WTC11 (cell line): ENCODE results near the gene ACKR3.

Experiments
- CBFB ChIP-seq: sonication (generic); formaldehyde crosslinking; IDR thresholded peaks from 2 replicates; pipeline ENCODE4 v1.8.1; 2022; ENCODE audit warnings: mild to moderate bottlenecking, low read depth, missing genetic modification reagents
- CREM ChIP-seq: sonication (generic); formaldehyde crosslinking; IDR thresholded peaks from 2 replicates; pipeline ENCODE4 v1.8.1; 2022; ENCODE audit warnings: mild to moderate bottlenecking, missing genetic modification reagents, moderate library complexity
- FOXK1 ChIP-seq: sonication (generic); formaldehyde crosslinking; IDR thresholded peaks from 2 replicates; pipeline ENCODE4 v1.8.0; 2022; ENCODE audit warnings: mild to moderate bottlenecking, moderate library complexity, missing genetic modification reagents
- GABPB1 ChIP-seq: sonication (generic); formaldehyde crosslinking; IDR thresholded peaks from 2 replicates; pipeline ENCODE4 v1.8.1; 2023; ENCODE audit warnings: mild to moderate bottlenecking, missing genetic modification reagents
- OVOL2 ChIP-seq: fragments of 250-450 bp; sonication (Bioruptor Pico); IDR thresholded peaks from 2 replicates; pipeline ENCODE4 v1.9.0; 2021; ENCODE audit warnings: mild to moderate bottlenecking, borderline replicate concordance
- TEAD4 ChIP-seq: sonication (generic); formaldehyde crosslinking; IDR thresholded peaks from 2 replicates; pipeline ENCODE4 v1.8.0; 2022; ENCODE audit warnings: mild to moderate bottlenecking, missing genetic modification reagents
- ZNF219 ChIP-seq: sonication (generic); formaldehyde crosslinking; IDR thresholded peaks from 2 replicates; pipeline ENCODE4 v1.8.0; 2023; ENCODE audit warnings: missing genetic modification reagents, mild to moderate bottlenecking, borderline replicate concordance
- ZNF317 ChIP-seq: sonication (generic); formaldehyde crosslinking; IDR thresholded peaks from 2 replicates; pipeline ENCODE4 v1.8.1; 2023; ENCODE audit warnings: low read depth, mild to moderate bottlenecking, moderate library complexity, missing genetic modification reagents, borderline replicate concordance
- TF ChIP-seq, protein P1 (sequence below): fragments of 250-450 bp; sonication (Bioruptor Pico); conservative IDR thresholded peaks from 2 replicates; pipeline ENCODE4 v1.9.0; 2021; ENCODE audit warnings: mild to moderate bottlenecking
- TF ChIP-seq, protein P2 (sequence below): sonication (generic); formaldehyde crosslinking; IDR thresholded peaks from 2 replicates; pipeline ENCODE4 v1.8.1; 2022; ENCODE audit warnings: missing genetic modification reagents, borderline replicate concordance
- TF ChIP-seq, protein P3 (sequence below): fragments of 200-600 bp; IDR thresholded peaks from 2 replicates; pipeline ENCODE4 v1.8.0; 2022; ENCODE audit warnings: antibody characterized with exemption
- TF ChIP-seq, protein P4 (sequence below): sonication (generic); formaldehyde crosslinking; IDR thresholded peaks from 2 replicates; pipeline ENCODE4 v1.8.1; 2022; ENCODE audit warnings: low read depth, mild to moderate bottlenecking, moderate library complexity, missing genetic modification reagents, borderline replicate concordance
- TF ChIP-seq, protein P5 (sequence below): sonication (generic); formaldehyde crosslinking; IDR thresholded peaks from 2 replicates; pipeline ENCODE4 v1.8.0; 2023; ENCODE audit warnings: missing genetic modification reagents, mild to moderate bottlenecking, borderline replicate concordance

DNA sequence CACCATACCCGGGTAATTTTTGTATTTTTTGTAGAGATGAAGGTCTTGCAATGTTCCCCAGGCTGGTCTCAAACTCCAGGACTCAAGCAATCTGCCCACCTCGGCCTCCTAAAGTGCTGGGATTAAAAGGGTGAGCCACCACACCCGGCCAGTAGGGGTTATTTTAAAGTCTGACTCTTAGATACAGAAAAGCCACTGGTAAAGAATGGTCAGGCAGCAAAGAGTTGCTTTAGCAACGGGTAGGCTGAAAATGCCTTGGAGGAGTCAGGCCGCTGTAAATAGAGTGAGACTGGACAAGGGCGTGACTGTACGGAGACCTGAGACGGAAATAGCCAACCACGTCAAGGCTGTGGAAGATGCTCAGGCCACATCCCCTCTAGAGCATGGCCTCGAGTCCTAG is 54.2 kb downstream of the ACKR3 start:
- TF ChIP-seq, protein P1, sequence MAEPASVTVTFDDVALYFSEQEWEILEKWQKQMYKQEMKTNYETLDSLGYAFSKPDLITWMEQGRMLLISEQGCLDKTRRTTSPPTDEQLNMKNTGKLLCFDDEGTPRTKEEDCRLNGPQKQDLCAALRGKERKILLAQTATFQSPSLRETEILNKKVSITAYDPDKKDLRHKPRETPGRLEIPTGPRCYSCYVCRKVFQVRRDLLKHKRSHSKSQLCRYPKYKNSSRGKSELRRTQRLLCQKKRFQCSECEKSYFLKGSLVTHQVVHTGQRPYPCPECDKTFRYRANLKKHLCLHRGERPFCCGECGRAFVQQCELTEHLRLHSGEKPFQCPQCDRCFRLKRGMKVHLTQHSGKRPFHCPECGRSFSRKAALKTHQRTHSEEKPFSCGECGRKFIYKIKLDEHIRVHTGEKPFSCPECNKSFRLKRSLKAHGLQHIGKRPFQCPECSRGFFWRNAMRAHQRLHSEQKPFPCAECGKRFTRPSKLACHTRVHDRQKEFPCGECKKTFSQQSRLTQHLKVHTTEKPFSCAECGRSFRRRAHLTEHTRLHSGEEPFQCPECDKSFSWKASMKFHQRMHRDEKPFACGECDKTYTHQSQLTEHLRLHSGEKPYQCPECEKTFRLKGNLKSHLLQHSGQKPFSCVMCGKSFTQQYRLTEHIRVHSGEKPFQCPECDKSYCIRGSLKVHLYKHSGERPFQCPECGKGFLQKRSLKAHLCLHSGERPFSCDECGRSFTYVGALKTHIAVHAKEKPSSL (CRISPR knock-in tag), result no peak
- TF ChIP-seq, protein P2, sequence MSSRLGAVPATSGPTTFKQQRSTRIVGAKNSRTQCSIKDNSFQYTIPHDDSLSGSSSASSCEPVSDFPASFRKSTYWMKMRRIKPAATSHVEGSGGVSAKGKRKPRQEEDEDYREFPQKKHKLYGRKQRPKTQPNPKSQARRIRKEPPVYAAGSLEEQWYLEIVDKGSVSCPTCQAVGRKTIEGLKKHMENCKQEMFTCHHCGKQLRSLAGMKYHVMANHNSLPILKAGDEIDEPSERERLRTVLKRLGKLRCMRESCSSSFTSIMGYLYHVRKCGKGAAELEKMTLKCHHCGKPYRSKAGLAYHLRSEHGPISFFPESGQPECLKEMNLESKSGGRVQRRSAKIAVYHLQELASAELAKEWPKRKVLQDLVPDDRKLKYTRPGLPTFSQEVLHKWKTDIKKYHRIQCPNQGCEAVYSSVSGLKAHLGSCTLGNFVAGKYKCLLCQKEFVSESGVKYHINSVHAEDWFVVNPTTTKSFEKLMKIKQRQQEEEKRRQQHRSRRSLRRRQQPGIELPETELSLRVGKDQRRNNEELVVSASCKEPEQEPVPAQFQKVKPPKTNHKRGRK (CRISPR knock-in tag), result no peak
- TF ChIP-seq, protein P3, sequence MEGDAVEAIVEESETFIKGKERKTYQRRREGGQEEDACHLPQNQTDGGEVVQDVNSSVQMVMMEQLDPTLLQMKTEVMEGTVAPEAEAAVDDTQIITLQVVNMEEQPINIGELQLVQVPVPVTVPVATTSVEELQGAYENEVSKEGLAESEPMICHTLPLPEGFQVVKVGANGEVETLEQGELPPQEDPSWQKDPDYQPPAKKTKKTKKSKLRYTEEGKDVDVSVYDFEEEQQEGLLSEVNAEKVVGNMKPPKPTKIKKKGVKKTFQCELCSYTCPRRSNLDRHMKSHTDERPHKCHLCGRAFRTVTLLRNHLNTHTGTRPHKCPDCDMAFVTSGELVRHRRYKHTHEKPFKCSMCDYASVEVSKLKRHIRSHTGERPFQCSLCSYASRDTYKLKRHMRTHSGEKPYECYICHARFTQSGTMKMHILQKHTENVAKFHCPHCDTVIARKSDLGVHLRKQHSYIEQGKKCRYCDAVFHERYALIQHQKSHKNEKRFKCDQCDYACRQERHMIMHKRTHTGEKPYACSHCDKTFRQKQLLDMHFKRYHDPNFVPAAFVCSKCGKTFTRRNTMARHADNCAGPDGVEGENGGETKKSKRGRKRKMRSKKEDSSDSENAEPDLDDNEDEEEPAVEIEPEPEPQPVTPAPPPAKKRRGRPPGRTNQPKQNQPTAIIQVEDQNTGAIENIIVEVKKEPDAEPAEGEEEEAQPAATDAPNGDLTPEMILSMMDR, result no peak
- TF ChIP-seq, protein P4, sequence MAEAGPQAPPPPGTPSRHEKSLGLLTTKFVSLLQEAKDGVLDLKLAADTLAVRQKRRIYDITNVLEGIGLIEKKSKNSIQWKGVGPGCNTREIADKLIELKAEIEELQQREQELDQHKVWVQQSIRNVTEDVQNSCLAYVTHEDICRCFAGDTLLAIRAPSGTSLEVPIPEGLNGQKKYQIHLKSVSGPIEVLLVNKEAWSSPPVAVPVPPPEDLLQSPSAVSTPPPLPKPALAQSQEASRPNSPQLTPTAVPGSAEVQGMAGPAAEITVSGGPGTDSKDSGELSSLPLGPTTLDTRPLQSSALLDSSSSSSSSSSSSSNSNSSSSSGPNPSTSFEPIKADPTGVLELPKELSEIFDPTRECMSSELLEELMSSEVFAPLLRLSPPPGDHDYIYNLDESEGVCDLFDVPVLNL (CRISPR knock-in tag), result no peak
- no peak for TF ChIP-seq FOXK1 (CRISPR knock-in tag)
- TF ChIP-seq ZNF219, result no peak
- TF ChIP-seq ZNF317 (CRISPR knock-in tag), result no peak
- no peak for TF ChIP-seq GABPB1 (CRISPR knock-in tag)
- TF ChIP-seq TEAD4 (CRISPR knock-in tag), result no peak
- TF ChIP-seq CREM (CRISPR knock-in tag), result no peak
- TF ChIP-seq OVOL2 (CRISPR knock-in tag), result no peak
- TF ChIP-seq CBFB, result no peak
- TF ChIP-seq, protein P5, sequence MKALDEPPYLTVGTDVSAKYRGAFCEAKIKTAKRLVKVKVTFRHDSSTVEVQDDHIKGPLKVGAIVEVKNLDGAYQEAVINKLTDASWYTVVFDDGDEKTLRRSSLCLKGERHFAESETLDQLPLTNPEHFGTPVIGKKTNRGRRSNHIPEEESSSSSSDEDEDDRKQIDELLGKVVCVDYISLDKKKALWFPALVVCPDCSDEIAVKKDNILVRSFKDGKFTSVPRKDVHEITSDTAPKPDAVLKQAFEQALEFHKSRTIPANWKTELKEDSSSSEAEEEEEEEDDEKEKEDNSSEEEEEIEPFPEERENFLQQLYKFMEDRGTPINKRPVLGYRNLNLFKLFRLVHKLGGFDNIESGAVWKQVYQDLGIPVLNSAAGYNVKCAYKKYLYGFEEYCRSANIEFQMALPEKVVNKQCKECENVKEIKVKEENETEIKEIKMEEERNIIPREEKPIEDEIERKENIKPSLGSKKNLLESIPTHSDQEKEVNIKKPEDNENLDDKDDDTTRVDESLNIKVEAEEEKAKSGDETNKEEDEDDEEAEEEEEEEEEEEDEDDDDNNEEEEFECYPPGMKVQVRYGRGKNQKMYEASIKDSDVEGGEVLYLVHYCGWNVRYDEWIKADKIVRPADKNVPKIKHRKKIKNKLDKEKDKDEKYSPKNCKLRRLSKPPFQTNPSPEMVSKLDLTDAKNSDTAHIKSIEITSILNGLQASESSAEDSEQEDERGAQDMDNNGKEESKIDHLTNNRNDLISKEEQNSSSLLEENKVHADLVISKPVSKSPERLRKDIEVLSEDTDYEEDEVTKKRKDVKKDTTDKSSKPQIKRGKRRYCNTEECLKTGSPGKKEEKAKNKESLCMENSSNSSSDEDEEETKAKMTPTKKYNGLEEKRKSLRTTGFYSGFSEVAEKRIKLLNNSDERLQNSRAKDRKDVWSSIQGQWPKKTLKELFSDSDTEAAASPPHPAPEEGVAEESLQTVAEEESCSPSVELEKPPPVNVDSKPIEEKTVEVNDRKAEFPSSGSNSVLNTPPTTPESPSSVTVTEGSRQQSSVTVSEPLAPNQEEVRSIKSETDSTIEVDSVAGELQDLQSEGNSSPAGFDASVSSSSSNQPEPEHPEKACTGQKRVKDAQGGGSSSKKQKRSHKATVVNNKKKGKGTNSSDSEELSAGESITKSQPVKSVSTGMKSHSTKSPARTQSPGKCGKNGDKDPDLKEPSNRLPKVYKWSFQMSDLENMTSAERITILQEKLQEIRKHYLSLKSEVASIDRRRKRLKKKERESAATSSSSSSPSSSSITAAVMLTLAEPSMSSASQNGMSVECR, result no peak
